HepG2 (cell line): Measurements from ENCODE around the gene ESRP2. TPM values are rescaled to one million over a fixed set of nuclear protein-coding genes. Genes with fewer than 3 reads are reported as not detected.

Source experiments
- ATAC-seq: fragments of 200-7000 bp; cut with Tn5 transposase; 3 replicates; pipeline ENCODE4 v1.9.1; 2020; ENCODE audit warnings: mild to moderate bottlenecking, moderate library complexity
- BruUV-seq: library from RNA; stranded (reverse); fragments of 400-500 nt; replicated peaks from 2 replicates; lab custom pipeline; 2021; lab: Mats Ljungman, UMichigan
- CTCF ChIA-PET: fragments of 300-600 bp; formaldehyde crosslinking; extraction: SDS; loops from one replicate; lab custom pipeline; 2021; ENCODE audit warnings: low total read pairs, inconsistent platforms, low intra/inter-chr PET ratio; lab: Yijun Ruan, JAX
- POLR2A ChIA-PET: fragments of 350-600 bp; sonication (Branson Sonifier 250); formaldehyde crosslinking; loops from one replicate; lab custom pipeline; 2020; ENCODE audit warnings: antibody characterized with exemption, inconsistent platforms; lab: Yijun Ruan, JAX
- DNase-seq: peaks from one replicate; pipeline ENCODE4 v3.0.0-alpha.2; 2015; ENCODE audit warnings: low spot score
- FAIRE-seq: peaks from 3 replicates; lab custom pipeline; 2011; peaks lifted over from hg19 to GRCh38; lab: Jason Lieb, UNC
- H2AFZ ChIP-seq: one replicate; pipeline ENCODE4 v1.6.1; 2011; ENCODE audit warnings: low read length, inconsistent platforms
- H3K27ac ChIP-seq: fragments of 300-600 bp; 3 replicates; pipeline ENCODE4 v1.8.0; 2011; ENCODE audit warnings: mixed run types, mild to moderate bottlenecking, mixed read lengths, low read length, inconsistent platforms; ENCODE audit not compliant: insufficient read depth; ENCODE audit errors: extremely low read length
- H3K27me3 ChIP-seq, 2 experiments: fragments of 200-600 bp in 1 of 2; 2 replicates in 1 of 2; 3 replicates in 1 of 2; pipeline versions ENCODE4 v1.6.0 to v1.8.0; 2011; ENCODE audit warnings: low read length in 2 of 2, mild to moderate bottlenecking in 2 of 2, moderate library complexity in 2 of 2, inconsistent platforms in 1 of 2; ENCODE audit not compliant: insufficient read depth in 2 of 2, control insufficient read depth in 1 of 2
- H3K36me3 ChIP-seq, 2 experiments: fragments of 200-600 bp in 1 of 2; replicated peaks in 1 of 2; 2 replicates in 1 of 2; 3 replicates in 1 of 2; pipeline versions ENCODE4 v1.5.1 to v1.8.0; 2011; ENCODE audit warnings: low read length in 2 of 2, inconsistent platforms in 1 of 2; ENCODE audit not compliant: insufficient read depth in 2 of 2, control insufficient read depth in 1 of 2
- H3K4me1 ChIP-seq: 2 replicates; pipeline ENCODE4 v1.5.1; 2012; ENCODE audit warnings: low read length, inconsistent platforms; ENCODE audit not compliant: insufficient read depth
- H3K4me2 ChIP-seq: 2 replicates; pipeline ENCODE4 v1.6.0; 2011; ENCODE audit warnings: low read depth, low read length, inconsistent platforms
- H3K4me3 ChIP-seq, 3 experiments: fragments of 200-600 bp in 1 of 3; sonication (generic), shearing (Covaris generic) in 1 of 3; replicated peaks in 1 of 3; 2 replicates each; pipeline ENCODE4 v1.5.1; 2011 to 2016; ENCODE audit warnings: low read length in 3 of 3, inconsistent platforms in 2 of 3, low read depth in 2 of 3, mild to moderate bottlenecking in 2 of 3, control low read depth in 1 of 3, mixed read lengths in 1 of 3; ENCODE audit not compliant: insufficient read depth in 1 of 3
- H3K79me2 ChIP-seq: one replicate; pipeline ENCODE4 v1.6.1; 2011; ENCODE audit warnings: low read length, inconsistent platforms; ENCODE audit not compliant: insufficient read depth
- H3K9ac ChIP-seq: 2 replicates; pipeline ENCODE4 v1.6.0; 2011; ENCODE audit warnings: mild to moderate bottlenecking, low read depth, low read length, inconsistent platforms; ENCODE audit not compliant: insufficient read depth
- H3K9me3 ChIP-seq: 2 replicates; pipeline ENCODE4 v1.5.1; 2012; ENCODE audit warnings: mild to moderate bottlenecking, low read length
- H4K20me1 ChIP-seq: 2 replicates; pipeline ENCODE4 v1.6.0; 2011; ENCODE audit warnings: inconsistent platforms, mild to moderate bottlenecking, low read length, moderate library complexity; ENCODE audit not compliant: insufficient read depth
- BHLHE40 ChIP-seq: IDR thresholded peaks from 2 replicates; pipeline ENCODE4 v1.6.1; 2011; ENCODE audit warnings: low read length, improper control_type of control experiment
- CAMTA2 ChIP-seq: sonication (generic); formaldehyde crosslinking; IDR thresholded peaks from 2 replicates; pipeline ENCODE4 v1.4.0; 2020; ENCODE audit warnings: mild to moderate bottlenecking, missing genetic modification reagents, borderline replicate concordance
- HES4 ChIP-seq: sonication (generic); formaldehyde crosslinking; IDR thresholded peaks from 2 replicates; pipeline ENCODE4 v1.9.0; 2021; ENCODE audit warnings: mild to moderate bottlenecking, missing genetic modification reagents, borderline replicate concordance
- JUND ChIP-seq: sonication (generic); formaldehyde crosslinking; IDR thresholded peaks from 2 replicates; pipeline ENCODE4 v1.8.0; 2022; ENCODE audit warnings: mild to moderate bottlenecking, missing genetic modification reagents
- MEIS2 ChIP-seq: sonication (generic); formaldehyde crosslinking; IDR thresholded peaks from 2 replicates; pipeline ENCODE4 v1.9.0; 2021; ENCODE audit warnings: mild to moderate bottlenecking, missing genetic modification reagents
- NR2F6 ChIP-seq, 2 experiments: IDR thresholded peaks; 2 replicates each; pipeline ENCODE4 v1.6.1; 2016; ENCODE audit warnings: antibody characterized with exemption in 1 of 2, mild to moderate bottlenecking in 1 of 2
- PHF20 ChIP-seq: sonication (generic); formaldehyde crosslinking; IDR thresholded peaks from 2 replicates; pipeline ENCODE4 v1.5.0; 2020; ENCODE audit warnings: mild to moderate bottlenecking, missing genetic modification reagents
- RFX3 ChIP-seq: IDR thresholded peaks from 2 replicates; pipeline ENCODE4 v1.6.1; 2016; ENCODE audit warnings: missing biosample characterization, missing genetic modification reagents
- SP5 ChIP-seq: IDR thresholded peaks from 2 replicates; pipeline ENCODE4 v1.6.1; 2016; ENCODE audit warnings: low read depth, borderline replicate concordance
- ZNF101 ChIP-seq: sonication (generic); formaldehyde crosslinking; IDR thresholded peaks from 2 replicates; pipeline ENCODE4 v1.4.0; 2020; ENCODE audit warnings: mild to moderate bottlenecking, low read depth, missing genetic modification reagents, borderline replicate concordance
- ZNF225 ChIP-seq: sonication (generic); formaldehyde crosslinking; IDR thresholded peaks from 2 replicates; pipeline ENCODE4 v1.4.0; 2020; ENCODE audit warnings: mild to moderate bottlenecking, missing genetic modification reagents
- ZNF329 ChIP-seq: sonication (generic); formaldehyde crosslinking; IDR thresholded peaks from 2 replicates; pipeline ENCODE4 v1.9.0; 2021; ENCODE audit warnings: low read depth, mild to moderate bottlenecking, missing genetic modification reagents
- ZNF7 ChIP-seq: IDR thresholded peaks from 2 replicates; pipeline ENCODE4 v1.6.1; 2016; ENCODE audit warnings: missing biosample characterization, missing genetic modification reagents
- WGBS: methylation state at CpG from one replicate; pipeline ENCODE4 v1.1.6; 2017; ENCODE audit warnings: low lambda C conversion rate; 5-methylcytosine and 5-hydroxymethylcytosine counted together
- in situ Hi-C: cut with HindIII; loops from 2 replicates; pipeline ENCODE4 v1.10.0; 2017; ENCODE audit warnings: low pct_unique_long_range_greater_than_20kb; ENCODE audit not compliant: extremely low pct_ligation_motif_present
- intact Hi-C: fragments of 100-400 bp; cut with micrococcal nuclease; formaldehyde crosslinking; loops from one replicate; pipeline ENCODE4 v1.10.0; 2022; ENCODE audit not compliant: unreplicated experiment
- polyA plus RNA-seq, 8 experiments: library from polyadenylated mRNA; depleted of rRNA in 3 of 8; stranded (reverse) in 7 of 8; unstranded in 1 of 8; fragments of >200 nt; fragmentation: Illumina TruSeq in 4 of 8; extraction: Trizol in 4 of 8; gene quantifications; 2 replicates each; pipeline versions ENCODE4 v1.2.1 to v1.2.3, GENCODE V29; 2011 to 2016; ENCODE audit warnings: low read depth in 4 of 8, missing spikeins in 1 of 8, mixed read lengths in 1 of 8; ENCODE audit not compliant: insufficient read depth in 1 of 8
- total RNA-seq, 5 experiments: library from RNA; depleted of rRNA; stranded (reverse); fragments of >200 nt; fragmentation: Illumina TruSeq; extraction: Trizol; gene quantifications; 2 replicates each; pipeline ENCODE4 v1.2.3, GENCODE V29; 2016; ENCODE audit warnings: low read depth in 1 of 5

The ESRP2 gene
- total and polyA plus RNA-seq, 2 of the 13 experiments (the other 11 are each of a cell fraction or from before 2014, with no cell fraction given) = 21.1 to 32.4 TPM

- Histone ChIP-seq H3K9ac (no peak overlapping the region), H3K79me2 (peaks cover 15% of the 10 kb centered on the region), H3K27ac (no peak overlapping the region), H3K4me2 (no peak overlapping the region), H3K9me3 (no peaks in the 10 kb centered on the region), H3K4me1 (peaks cover 6% of the 10 kb centered on the region), H2AFZ (no peak overlapping the region), H3K4me3 (no peak overlapping the region), H4K20me1 (no peaks in the 10 kb centered on the region), H3K36me3 (peaks cover 9 to 29% of the 10 kb centered on the region in 2 experiments), H3K27me3 (no peaks in the 10 kb centered on the region)
- in situ Hi-C loops (no loop called here), intact Hi-C loops (no loop called here)
- no peak for DNase-seq
- no peak for TF ChIP-seq NR2F6 (IDR thresholded peaks at IDR 0.05)
- TF ChIP-seq NR2F6 (CRISPR knock-in tag; IDR thresholded peaks at IDR 0.05) = no peak
- TF ChIP-seq ZNF101 (CRISPR knock-in tag) = no peak
- no peak for TF ChIP-seq BHLHE40
- no peak for TF ChIP-seq JUND (CRISPR knock-in tag)
- no peak for TF ChIP-seq MEIS2
- no peak for TF ChIP-seq PHF20 (CRISPR knock-in tag)
- TF ChIP-seq CAMTA2 (CRISPR knock-in tag) = no peak
- no peak for TF ChIP-seq ZNF7 (CRISPR knock-in tag)
- no peak for TF ChIP-seq ZNF225 (CRISPR knock-in tag)
- no peak for FAIRE-seq
- no peak for ATAC-seq
- WGBS = 98% methylated on average over 1 of the region's 1 CpG
- CTCF ChIA-PET = no interaction called here
- TSS peak; percentile 13 for BruUV-seq
- POLR2A ChIA-PET = no interaction called here
Observed at GRCh38 chr16:68215302-68215701, 20.6 kb downstream of the ESRP2 start.

- no peak overlapping the region for H3K4me3 ChIP-seq
- peaks cover 7 to 30% of the 10 kb centered on the region in 2 experiments for H3K36me3 ChIP-seq
- DNase-seq = no peak
- no peaks in the 10 kb centered on the region for H3K9me3 ChIP-seq
- H3K27me3 ChIP-seq = no peaks in the 10 kb centered on the region
- no peak overlapping the region for H3K9ac ChIP-seq
- WGBS = 96% methylated on average over 3 of the region's 3 CpGs
- no peak overlapping the region for H3K27ac ChIP-seq
- CTCF ChIA-PET = no interaction called here
- no peak for FAIRE-seq
- H4K20me1 ChIP-seq = no peaks in the 10 kb centered on the region
- TF ChIP-seq HES4 (no peak), RFX3 (no peak), ZNF329 (CRISPR knock-in tag) (no peak), SP5 (CRISPR knock-in tag) (no peak)
- no peak for ATAC-seq
- in situ Hi-C loops = no loop called here
- BruUV-seq = no TSS peak
- H3K4me2 ChIP-seq = no peak overlapping the region
- H3K79me2 ChIP-seq = peaks cover 16% of the 10 kb centered on the region
- POLR2A ChIA-PET = no interaction called here
- H3K4me1 ChIP-seq = peaks cover under 1% of the 10 kb centered on the region; the same call in 1 of the 2 replicates
- no peak overlapping the region for H2AFZ ChIP-seq
- intact Hi-C loops = no loop called here
Observed at GRCh38 chr16:68214726-68215125, 21.2 kb downstream of the ESRP2 start.
